A549 (cell line): ENCODE results near the gene NFE2.

Source experiments
- EP300 ChIP-seq, 2 experiments: fragments of >200 bp; sonication (Bioruptor Twin); formaldehyde crosslinking; IDR thresholded peaks; 2 replicates in 1 of 2; 3 replicates in 1 of 2; pipeline ENCODE4 v1.6.1; 2016 to 2017
- POLR2A ChIP-seq: IDR thresholded peaks from 2 replicates; pipeline ENCODE4 v1.6.1; 2012; ENCODE audit warnings: mild to moderate bottlenecking, low read length
- TF ChIP-seq, protein P1 (sequence below): fragments of >200 bp; sonication (Bioruptor Twin); formaldehyde crosslinking; IDR thresholded peaks from 3 replicates; pipeline ENCODE4 v1.5.1; 2016

GRCh38 chr12:54266852-54267251, 34.0 kb downstream of the NFE2 start:
- TF ChIP-seq POLR2A: no peak
- TF ChIP-seq, protein P1, sequence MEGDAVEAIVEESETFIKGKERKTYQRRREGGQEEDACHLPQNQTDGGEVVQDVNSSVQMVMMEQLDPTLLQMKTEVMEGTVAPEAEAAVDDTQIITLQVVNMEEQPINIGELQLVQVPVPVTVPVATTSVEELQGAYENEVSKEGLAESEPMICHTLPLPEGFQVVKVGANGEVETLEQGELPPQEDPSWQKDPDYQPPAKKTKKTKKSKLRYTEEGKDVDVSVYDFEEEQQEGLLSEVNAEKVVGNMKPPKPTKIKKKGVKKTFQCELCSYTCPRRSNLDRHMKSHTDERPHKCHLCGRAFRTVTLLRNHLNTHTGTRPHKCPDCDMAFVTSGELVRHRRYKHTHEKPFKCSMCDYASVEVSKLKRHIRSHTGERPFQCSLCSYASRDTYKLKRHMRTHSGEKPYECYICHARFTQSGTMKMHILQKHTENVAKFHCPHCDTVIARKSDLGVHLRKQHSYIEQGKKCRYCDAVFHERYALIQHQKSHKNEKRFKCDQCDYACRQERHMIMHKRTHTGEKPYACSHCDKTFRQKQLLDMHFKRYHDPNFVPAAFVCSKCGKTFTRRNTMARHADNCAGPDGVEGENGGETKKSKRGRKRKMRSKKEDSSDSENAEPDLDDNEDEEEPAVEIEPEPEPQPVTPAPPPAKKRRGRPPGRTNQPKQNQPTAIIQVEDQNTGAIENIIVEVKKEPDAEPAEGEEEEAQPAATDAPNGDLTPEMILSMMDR: no peak
- no peak for TF ChIP-seq EP300 (IDR thresholded peaks at IDR 0.05)
